OCI-M2 (cell line): Measurements from ENCODE around the gene PRPF8.
A peak's percentile ranks its signal among the peaks of the same experiment; 100 is the strongest.

Source experiments
- DNase-seq: peaks from one replicate; lab custom pipeline; 2025; ENCODE audit not compliant: unreplicated experiment; lab: John Stamatoyannopoulos, UW

PRPF8 gene

DNA sequence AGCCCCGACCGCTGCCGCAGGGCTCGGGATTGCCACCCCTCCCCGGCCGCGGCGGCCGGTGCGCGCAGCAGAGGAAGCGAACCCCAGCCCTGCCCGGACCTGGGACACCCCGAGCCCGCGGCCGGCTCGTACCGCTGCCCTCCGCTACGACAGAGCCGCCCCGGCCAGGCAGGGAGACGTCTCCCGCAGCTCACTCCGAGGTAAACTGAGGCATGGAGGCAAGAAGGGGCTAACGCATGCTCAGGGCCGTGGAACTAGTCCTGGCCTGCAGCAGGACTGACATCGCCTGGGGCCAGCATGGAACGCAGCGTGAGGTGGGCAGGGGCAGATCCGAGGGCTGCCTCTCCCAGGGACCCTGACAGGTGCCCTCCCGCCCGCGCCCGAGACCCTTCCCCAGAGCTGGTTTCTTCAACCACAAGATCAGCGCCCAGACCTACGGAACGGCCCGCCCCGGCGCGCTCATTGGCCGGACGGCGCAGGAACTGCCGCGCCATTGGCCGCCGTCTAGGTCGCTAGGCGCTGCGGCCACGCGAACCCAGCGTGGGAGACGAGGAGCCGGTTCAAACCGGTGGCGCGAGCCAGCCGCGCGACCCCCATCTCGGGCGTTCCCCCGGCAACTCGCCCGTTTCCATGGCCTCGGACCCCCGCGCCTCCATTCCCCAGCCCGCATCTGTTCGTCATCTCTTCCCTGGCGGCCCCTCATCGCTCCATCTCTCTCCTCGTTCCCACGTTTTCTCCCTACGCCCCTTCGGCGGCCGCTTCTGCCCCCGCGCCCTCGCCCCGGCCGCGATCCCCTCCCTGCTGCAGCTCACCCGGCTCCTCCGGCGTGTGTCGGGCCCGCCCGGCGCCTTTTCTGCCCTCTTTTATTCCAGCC is 56.4 kb downstream of the PRPF8 start, which contains the start of gene SLC43A2:
SLC43A2 (minus strand) TSS at position 853 of the 874 bp plus-strand sequence. CDS start 960 bp downstream, outside the sequence.
- peak; percentile 66 for DNase-seq

DNA sequence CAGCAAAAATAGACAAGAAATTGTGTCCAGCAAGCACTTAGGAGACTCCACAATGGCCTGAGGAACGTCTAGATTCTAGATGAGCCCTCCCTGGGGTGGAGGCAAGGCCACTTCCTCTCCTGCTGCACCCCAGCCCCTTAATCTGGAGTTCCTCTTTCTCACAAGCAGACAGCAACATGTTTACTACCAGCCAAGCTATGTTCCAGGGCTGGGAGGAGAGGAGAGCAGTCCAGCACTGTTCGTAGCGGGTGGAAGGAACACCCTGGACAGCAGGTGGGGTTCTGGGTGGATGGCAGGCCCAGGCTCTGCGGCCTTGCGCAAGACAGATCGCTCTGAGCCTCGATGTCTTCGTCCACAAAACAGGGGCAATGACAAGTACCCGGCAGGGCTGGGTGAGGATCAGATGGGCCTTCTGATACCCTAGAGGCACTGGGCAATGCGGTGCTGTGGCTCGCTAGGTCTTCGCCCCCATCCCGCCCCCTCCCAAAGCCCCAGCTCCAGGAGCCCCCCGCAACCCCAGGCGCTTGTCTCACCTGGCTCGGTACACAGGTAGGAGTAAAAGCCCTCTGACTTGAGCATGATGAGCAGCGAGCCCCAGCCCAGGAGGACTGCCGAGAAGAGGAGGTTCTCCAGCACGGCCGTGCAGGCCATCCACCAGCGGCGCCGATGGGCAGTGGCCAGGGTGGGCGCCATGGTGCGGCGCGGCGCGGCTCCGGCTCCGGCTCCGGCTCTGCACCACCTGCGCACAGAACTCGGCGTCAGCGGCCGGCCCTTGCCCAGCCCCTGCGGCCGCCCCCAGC is 57.3 kb downstream of the PRPF8 start:
- DNase-seq: peak; percentile 13

DNA sequence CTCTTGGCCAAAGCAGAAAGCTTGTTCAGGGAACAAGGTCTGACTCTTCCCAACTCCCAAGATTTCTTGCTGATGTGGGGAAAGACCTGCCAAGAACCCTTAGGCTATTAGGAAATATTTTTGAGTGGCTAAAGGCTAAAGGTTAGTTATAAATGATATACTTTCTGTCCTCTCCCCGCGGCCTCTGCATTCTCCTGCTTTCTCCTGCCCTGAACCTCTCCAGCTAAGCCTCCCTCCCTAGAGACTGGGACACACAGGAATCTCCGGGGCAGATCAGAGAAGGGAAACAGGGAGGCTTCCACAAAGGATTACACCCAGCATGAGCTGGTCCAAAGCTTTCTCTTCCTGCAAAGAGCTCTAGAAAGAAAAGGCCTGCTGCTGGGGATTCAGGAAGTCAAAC is 58.3 kb downstream of the PRPF8 start:
- DNase-seq: no peak

DNA sequence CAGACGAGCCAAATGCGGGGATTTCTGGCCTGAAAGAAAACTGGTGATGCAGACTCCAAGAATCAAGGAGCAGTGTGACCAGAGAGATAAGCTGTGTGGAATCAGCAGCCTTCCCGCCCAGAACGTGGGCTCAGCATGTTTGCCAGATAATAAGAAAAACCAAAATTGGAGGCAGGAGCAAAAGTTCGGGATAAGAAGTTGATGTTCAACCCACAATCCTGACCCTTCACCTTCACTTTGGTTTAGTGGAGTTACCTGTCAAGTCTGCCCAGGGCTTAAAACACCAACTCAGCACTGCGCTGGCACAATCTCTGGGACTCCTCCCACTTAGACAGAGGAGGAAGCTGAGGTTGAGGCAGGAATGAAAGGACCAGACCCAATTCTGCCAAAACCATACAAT is 59.1 kb downstream of the PRPF8 start:
- DNase-seq: no peak

DNA sequence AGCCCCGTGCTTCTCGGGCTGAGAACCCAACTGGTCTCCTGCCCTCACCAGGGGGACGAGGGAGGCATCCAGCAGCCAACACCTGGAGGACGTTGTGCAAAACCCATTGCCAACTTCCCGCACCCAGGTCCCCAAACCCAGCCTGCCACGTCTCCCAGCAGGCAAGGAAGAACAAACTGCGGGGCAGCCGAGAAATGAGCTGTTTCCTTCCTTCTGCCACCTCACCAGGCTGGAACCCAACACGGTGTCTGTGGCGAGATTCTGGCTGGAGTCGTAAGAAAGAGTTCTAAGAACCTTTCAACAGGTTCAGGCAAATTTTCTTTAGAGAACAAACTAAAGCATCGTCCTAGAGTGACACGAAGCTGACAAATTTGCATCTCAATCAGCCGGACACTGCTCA is 59.6 kb downstream of the PRPF8 start:
- DNase-seq: no peak

DNA sequence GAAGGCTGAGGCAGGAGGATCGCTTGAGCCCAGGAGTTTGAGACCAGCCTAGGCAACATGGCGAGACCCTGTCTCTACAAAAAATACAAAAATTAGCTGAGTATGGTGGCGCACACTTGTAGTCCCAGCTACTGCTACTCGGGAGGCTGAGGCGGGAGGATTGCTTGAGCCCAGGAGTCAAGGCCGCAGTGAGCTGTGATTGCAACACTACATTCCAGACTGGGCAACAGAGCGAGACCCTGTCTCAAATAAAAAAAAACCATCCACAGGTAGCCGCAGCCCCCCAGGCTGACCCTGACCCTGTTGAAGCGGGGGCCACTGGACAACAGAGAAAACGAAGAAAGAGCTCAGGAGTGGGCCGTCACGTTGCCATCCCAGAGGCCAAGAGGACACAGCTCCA is 60.0 kb downstream of the PRPF8 start:
- DNase-seq: no peak

DNA sequence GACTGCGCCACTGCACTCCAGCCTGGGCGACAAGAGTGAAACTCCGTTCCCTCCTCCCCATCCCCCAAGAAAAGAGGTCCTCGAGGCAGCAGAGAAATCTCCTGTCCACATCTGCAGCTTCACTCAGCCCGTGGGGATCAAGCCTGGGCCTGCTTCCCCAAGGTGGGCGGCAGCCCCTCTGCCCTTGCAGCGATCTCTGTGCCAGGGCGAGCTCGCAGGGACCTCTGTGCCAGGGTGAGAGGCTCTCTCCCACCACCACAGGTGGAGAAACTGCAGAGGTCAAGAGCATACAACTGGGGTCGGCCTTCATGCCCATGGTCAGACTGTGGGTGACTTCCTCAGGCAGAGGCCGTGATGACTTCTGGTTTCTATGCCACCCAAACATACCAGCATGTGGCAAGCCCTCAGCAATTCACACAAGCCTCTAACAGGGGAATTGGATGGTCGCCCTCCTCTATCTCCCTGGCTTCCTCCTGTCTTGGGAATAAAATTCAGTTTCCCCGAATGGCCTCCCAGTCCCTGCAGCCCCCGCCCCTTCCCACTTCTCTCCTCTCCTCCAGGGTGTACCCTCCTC is 61.5 kb downstream of the PRPF8 start:
- DNase-seq: no peak

DNA sequence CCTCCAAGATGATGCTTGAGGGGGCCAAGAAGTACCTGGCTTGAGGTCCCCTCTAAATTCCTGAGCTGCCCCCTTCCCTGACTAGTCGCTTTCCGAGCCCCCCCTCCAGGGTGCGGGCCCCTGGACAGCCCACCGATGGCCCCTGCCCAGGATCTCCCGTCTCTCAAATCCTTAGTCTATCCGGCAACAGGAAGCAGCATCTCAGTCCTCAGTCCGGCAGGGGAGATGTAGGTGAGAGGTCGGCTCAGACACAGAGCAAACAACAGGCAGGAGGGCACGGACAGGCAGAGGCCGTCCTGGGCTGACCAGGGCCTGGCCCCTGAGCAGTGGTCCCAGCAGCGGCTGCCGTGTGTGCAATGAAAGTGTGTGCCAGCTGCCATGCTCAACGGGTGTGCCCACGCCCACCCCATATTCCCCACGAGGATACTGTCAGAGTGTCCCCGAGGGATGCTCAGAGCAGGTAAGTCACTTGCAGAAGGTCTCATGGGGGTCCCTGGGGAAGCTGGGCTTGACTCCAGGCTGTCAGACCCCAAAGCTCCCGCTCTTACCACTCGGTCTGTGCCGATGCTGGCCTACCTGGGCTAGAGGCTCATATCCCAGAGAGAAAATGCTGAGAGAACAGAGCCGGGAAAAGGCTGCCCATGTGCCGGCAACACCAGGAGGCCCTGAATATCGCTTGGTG is 63.3 kb downstream of the PRPF8 start:
- no peak for DNase-seq

DNA sequence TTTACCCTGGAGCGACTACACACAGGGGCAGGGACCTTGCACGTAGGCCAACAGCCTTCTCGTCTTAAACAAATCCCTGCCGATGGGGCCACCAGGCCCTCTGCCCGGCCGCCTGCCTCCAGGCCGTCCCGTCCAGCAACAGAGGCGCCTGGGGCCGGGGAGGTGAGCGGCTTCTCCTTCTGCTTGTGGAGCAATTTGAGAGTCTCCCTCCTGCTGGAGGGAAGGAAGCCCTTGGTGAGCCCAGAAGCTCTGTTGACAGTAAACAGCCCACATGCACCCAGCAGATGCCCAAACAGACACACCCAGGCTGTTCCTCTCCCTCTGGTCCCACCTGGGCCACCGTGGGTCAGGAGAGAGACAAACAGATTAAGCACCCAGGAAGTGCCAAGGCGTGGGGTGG is 64.2 kb downstream of the PRPF8 start:
- no peak for DNase-seq

DNA sequence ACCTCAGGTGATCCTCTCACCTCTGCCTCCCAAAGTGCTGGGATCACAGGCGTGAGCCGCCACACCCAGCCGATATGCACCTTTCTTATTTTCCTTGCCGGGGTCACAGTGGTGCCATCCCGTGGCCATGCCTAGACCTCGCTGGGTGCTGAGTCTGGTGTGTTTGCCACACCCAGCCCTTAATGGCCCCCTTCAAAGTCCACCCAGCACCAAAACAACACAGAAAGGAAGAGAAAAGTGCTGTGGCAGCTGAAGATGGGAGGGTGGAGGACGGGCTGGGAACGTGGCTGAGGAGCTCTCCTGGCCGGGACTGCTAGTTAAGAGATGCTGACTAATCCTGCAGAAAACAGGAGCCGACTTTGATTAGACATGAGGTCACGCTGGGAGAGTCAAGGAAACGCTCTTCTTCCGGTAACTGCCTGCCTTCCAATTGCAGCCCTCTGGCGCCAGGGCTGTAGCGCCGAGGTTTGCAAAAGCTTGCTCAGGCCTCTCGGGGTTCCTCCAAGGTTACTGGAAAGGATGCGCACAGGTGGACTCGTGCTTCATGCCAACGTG is 67.0 kb downstream of the PRPF8 start:
- DNase-seq: no peak

DNA sequence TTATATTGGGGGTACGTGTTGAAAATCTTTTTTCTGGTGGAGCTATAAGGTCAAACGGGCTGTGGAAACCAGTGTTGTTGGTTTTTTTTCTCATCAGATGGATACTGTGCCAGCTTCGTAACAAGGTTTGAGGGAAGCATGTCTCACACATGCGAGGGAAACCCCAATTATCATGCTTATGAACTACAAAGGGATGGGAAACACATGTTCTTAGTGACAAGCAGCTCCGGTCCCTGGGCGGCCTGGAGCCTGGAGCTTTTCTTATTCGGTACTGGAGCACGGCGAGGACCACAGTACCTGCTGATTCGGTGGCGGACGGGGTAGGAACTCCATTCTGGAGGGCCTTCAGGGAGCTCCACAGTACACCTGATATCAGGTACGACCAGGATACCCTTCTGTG is 68.6 kb downstream of the PRPF8 start:
- no peak for DNase-seq

DNA sequence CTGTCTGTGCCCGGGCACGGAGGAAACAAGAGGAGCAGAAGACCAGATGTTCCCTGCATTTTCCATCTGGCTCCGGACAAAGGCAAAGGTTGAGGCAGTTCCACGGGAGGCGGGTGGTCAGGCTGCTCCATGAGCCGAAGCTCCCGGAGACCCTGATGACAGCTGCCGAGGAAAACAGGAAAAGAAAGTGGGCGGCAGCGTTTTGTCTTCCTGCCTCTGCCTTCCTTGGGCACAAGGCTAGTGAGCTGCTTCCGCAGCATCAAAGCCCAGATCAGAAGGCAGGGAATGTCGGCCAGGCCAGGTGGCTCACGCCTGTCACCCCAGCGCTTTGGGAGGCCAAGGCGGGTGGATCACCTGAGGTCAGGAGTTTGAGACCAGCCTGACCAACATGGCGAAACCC is 72.3 kb downstream of the PRPF8 start:
- no peak for DNase-seq

DNA sequence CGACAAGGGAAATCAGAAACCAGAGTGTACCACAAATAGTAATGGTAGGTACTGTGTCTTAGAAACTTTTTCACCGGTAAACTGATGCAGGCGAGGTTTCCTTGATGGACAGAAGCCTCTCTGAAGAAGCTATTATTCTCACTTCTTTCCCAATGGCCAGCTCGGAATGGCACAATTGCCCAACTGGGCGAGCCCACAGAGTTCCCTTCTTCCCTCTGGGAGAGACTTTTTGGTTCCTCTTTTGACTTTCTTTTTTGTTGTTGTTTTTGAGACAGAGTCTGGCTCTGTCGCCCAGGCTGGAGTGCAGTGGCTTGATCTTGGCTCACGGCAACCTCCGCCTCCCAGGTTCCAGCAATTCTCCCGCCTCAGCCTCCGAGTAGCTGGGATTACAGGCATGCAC is 73.0 kb downstream of the PRPF8 start:
- DNase-seq: no peak

DNA sequence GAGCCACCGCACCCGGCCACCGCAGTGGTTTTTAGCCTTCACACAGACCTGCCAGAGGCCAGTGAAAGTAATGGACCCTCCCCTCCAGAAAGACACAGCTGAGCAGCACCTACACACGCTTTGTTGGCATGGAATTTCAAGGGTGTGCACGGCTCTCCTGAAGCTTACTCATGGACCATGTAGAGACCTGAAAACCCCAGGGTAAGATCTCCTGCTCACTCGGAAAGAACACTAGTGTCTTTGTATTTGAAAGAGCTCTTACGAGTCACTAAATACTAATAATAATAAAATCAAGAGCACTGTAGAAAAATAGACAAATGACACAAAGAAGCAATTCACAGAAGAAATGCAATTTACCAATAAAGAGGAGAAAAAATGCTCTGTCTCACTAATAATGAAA is 76.0 kb downstream of the PRPF8 start:
- no peak for DNase-seq

DNA sequence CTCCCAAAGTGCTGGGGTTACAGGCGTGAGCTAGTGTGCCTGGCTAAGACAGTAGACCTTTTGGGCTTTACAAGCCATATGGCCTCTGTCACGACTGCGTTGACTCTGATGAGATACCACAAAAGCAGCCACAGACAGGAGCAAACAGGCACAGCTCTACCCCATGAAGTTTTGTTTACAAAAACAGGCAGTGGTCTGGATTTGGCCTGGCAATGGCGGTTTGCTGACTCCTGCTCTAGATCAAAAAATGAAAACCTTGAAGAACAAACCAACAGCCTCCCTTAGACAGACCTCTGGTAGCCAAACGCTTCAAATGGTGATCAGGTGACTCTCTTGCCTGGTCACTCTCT is 76.7 kb downstream of the PRPF8 start:
- no peak for DNase-seq

DNA sequence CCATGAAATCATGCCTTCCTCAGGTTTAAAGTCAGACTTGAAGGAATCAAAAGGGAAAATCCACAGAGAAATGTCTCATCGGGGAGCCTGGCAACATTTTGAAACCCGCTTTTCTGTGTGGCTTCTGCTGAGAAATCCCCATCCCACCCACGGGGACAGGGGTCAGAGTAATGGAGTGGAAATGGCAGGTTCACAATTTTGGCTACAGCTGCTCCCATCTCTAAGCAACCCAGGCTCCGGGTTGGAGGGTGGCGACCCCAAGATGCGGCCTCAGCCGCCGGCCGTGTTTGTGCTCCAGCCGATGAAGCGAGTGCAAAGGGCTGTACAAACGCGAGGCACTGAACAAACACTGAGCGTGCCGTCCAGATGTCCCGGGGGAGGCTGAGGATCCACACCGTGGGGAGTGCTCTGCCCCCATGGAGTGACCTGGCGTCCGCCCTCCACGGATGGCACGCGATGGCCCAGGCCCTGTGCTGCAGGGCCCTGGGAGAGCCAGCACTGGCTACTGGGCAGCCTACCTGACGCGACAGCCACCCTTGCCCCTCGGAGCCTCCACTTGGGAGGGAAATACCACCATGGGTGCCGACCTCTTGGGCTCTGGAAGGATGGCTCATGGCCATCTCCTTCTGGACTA is 78.2 kb downstream of the PRPF8 start:
- DNase-seq: no peak

DNA sequence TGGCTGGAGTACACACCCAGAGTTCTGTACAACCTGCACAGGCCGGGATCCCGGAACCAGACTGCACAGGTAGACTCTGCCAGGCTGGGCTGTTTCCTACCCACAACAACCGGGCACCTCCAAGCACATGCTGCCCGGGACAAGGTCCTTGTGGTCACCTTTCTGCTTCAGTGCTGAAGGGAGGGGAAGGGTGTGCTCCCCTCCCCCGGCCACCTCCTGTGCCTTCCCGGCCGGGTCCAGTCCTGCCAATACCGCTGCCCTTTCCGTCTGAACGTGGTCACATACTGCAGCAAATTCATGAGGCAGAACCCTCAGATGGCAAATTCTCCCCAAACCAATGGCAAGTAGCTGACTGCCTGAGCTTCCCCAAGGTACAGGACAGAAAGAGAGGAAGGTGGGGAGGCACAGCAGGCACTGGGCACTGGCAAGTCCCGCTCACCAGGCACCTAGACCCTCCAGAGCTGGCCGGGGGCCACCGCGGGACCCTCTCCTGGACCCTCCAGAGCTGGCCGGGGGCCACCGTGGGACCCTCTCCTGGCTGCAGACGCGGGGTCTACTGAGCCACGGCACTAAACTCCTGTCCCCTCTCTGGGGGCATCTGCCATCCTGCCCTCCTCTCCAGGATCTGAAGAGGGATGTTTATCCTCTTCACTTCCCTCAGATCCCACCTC is 78.9 kb downstream of the PRPF8 start:
- DNase-seq: no peak

DNA sequence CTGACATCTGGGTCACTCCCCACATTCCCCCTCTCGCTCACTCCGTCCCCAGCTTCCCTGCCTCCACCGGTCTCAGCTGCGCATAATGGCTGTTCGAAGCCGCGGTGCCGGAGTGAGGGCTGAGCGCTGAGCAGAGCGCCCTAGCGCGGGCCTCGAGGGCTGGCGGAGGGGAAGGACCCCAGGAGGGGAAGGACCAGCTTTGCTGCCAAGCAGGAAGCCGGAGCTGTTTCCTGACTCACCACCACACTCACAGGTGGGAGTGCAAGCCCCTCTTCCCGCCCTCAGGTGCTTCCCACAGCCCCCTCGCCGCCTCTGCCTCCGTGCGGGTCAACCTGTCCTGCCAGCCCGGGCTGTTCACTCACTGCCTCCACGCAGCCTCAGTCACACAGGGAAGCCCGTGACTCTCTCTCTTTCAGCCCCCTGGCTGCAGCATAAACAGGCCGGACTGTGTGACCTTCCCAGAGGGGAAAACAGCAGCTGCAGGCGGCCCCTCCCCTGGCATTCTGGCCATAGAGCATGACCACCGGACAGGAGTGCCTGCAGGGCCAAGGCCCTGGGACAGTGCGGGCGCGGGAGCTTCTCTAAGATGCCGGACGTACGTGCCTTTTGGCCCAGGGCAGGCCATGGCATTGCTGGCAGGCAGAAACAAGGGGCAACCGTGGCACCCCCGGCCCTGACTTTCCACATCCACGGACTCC is 79.7 kb downstream of the PRPF8 start:
- no peak for DNase-seq

DNA sequence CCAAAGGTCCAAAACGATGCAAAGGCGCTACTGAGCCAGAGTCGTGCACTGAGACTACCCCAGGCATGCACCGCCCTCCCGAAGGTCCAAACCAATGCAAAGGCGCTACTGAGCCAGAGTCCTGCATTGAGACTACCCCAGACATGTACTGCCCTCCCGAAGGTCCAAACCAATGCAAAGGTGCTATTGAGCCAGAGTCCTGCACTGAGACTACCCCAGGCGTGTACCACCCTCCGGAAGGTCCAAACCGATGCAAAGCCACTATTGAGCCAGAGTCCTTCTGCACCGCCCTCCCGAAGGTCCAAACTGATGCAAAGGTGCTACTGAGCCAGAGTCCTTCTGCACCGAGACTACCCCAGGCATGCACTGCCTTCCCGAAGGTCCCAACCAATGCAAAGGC is 83.1 kb downstream of the PRPF8 start:
- no peak for DNase-seq
